Loucy (cell line): Measurements from ENCODE around the gene MUC5AC.

Experiments used
- H2AFZ ChIP-seq: fragments of 200-600 bp; sonication (generic); 2 replicates; pipeline ENCODE4 v1.6.0; 2016; ENCODE audit warnings: antibody characterized with exemption, mild to moderate bottlenecking, low read length, moderate library complexity
- H3F3A ChIP-seq: fragments of 200-600 bp; 2 replicates; pipeline ENCODE4 v1.6.0; 2016; ENCODE audit warnings: antibody characterized with exemption, low read depth, mild to moderate bottlenecking
- H3K27me3 ChIP-seq: fragments of 200-600 bp; sonication (generic); 2 replicates; pipeline ENCODE4 v1.6.1; 2014; ENCODE audit warnings: low read length, mild to moderate bottlenecking; ENCODE audit not compliant: insufficient read depth, poor library complexity, severe bottlenecking
- H3K36me3 ChIP-seq: fragments of 200-600 bp; sonication (generic); 2 replicates; pipeline ENCODE4 v1.6.1; 2016; ENCODE audit warnings: low read length; ENCODE audit not compliant: insufficient read depth
- H3K4me1 ChIP-seq: fragments of 200-600 bp; sonication (generic); 2 replicates; pipeline ENCODE4 v1.5.1; 2014; ENCODE audit warnings: low read length, mild to moderate bottlenecking; ENCODE audit not compliant: insufficient read depth, poor library complexity, severe bottlenecking
- H3K4me2 ChIP-seq: fragments of 200-600 bp; sonication (generic); 2 replicates; pipeline ENCODE4 v1.6.0; 2014; ENCODE audit warnings: antibody characterized with exemption, low read length, low read depth, mild to moderate bottlenecking; ENCODE audit not compliant: poor library complexity, severe bottlenecking
- H3K4me3 ChIP-seq: fragments of 200-600 bp; sonication (generic); 2 replicates; pipeline ENCODE4 v1.5.1; 2014; ENCODE audit warnings: low read length, mild to moderate bottlenecking, mixed read lengths; ENCODE audit not compliant: poor library complexity, severe bottlenecking
- H3K79me2 ChIP-seq: fragments of 200-600 bp; sonication (generic); 2 replicates; pipeline ENCODE4 v1.6.1; 2014; ENCODE audit warnings: low read length; ENCODE audit not compliant: insufficient read depth
- H3K9ac ChIP-seq: fragments of 200-600 bp; sonication (generic); 2 replicates; pipeline ENCODE4 v1.6.0; 2014; ENCODE audit warnings: mild to moderate bottlenecking, low read depth, low read length, moderate library complexity; ENCODE audit not compliant: poor library complexity, severe bottlenecking
- H3K9me2 ChIP-seq: fragments of 200-600 bp; sonication (generic); replicated peaks from 2 replicates; pipeline ENCODE4 v1.6.1; 2016; ENCODE audit warnings: low read depth, low read length, mixed read lengths
- H3K9me3 ChIP-seq: fragments of 200-600 bp; sonication (generic); 2 replicates; pipeline ENCODE4 v1.6.1; 2014; ENCODE audit warnings: mild to moderate bottlenecking, antibody characterized with exemption, low read length, low read depth; ENCODE audit not compliant: insufficient read depth
- H4K20me1 ChIP-seq: fragments of 200-600 bp; sonication (generic); 2 replicates; pipeline ENCODE4 v1.6.0; 2014; ENCODE audit warnings: antibody characterized with exemption, low read length, mild to moderate bottlenecking; ENCODE audit not compliant: insufficient read depth, poor library complexity, severe bottlenecking
- EZH2phosphoT487 ChIP-seq: fragments of 200-600 bp; IDR thresholded peaks from 2 replicates; pipeline ENCODE4 v1.6.1; 2018; ENCODE audit warnings: antibody characterized with exemption, mild to moderate bottlenecking, moderate library complexity, borderline replicate concordance
- TF ChIP-seq, protein P1 (sequence below): fragments of 200-600 bp; sonication (generic); conservative IDR thresholded peaks from 2 replicates; pipeline ENCODE4 v1.5.1; 2014; ENCODE audit warnings: mild to moderate bottlenecking, antibody characterized with exemption, low read length

The MUC5AC gene

GRCh38 chr11:1139441-1140083 lies 18.2 kb upstream of the MUC5AC start:
- Histone ChIP-seq H2AFZ (no peak overlapping the region), H3K9me2 (no peaks in the 10 kb centered on the region), H3K4me3 (no peak overlapping the region), H3K4me2 (no peak overlapping the region), H4K20me1 (no peaks in the 10 kb centered on the region), H3K36me3 (no peaks in the 10 kb centered on the region), H3K9ac (no peak overlapping the region), H3K9me3 (peaks cover 31% of the 10 kb centered on the region), H3K79me2 (no peaks in the 10 kb centered on the region), H3F3A (no peaks in the 10 kb centered on the region), H3K27me3 (no peaks in the 10 kb centered on the region), H3K4me1 (no peaks in the 10 kb centered on the region)
- TF ChIP-seq, protein P1, sequence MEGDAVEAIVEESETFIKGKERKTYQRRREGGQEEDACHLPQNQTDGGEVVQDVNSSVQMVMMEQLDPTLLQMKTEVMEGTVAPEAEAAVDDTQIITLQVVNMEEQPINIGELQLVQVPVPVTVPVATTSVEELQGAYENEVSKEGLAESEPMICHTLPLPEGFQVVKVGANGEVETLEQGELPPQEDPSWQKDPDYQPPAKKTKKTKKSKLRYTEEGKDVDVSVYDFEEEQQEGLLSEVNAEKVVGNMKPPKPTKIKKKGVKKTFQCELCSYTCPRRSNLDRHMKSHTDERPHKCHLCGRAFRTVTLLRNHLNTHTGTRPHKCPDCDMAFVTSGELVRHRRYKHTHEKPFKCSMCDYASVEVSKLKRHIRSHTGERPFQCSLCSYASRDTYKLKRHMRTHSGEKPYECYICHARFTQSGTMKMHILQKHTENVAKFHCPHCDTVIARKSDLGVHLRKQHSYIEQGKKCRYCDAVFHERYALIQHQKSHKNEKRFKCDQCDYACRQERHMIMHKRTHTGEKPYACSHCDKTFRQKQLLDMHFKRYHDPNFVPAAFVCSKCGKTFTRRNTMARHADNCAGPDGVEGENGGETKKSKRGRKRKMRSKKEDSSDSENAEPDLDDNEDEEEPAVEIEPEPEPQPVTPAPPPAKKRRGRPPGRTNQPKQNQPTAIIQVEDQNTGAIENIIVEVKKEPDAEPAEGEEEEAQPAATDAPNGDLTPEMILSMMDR: no peak
- TF ChIP-seq EZH2phosphoT487: no peak

DNA sequence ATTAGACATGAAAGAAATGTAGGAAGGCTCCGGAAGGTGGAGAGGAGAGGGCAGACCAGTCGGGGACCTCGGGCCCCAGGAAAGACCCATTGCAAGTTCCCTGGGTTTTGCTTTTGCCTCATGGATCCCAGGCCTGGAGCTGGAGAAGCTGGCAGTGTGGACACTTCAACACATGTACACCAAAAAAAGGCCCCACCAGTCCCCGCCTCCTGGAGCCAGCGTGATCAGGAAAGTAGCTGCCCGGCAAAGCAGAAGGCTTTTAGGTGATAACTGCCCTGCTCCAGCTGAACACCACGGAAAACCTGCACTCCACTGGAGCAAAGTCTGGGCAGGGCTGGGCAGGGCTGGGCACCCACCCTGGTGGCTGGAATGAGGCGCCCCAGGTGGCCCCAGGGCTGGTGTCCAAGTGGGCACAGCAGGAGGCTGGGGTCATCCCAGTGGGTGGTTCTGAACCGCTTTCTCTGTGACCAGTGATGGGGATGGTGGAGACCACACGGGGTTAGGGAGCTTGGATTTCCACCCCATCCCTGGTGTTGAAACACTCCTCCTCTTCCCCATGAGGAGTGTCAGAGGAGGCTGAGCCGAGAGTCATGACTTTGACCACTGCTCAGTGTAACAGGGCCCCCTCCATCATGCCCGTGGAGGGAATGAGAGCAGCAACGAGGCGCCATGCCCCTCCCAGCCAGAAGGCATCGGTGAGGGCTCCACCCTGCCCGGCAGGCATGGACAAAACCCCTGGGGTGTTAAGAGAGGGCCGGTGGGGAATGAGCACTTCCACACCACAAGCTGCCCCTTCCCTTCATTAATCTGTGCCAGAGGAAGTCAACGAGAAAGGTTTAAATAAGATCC lies 16.9 kb upstream of the MUC5AC start:
- TF ChIP-seq EZH2phosphoT487: no peak
- TF ChIP-seq, protein P1: no peak
- Histone ChIP-seq H2AFZ (no peak overlapping the region), H3K36me3 (no peaks in the 10 kb centered on the region), H3F3A (no peaks in the 10 kb centered on the region), H3K4me2 (no peak overlapping the region), H3K4me3 (no peak overlapping the region), H3K27me3 (no peaks in the 10 kb centered on the region), H3K9ac (no peak overlapping the region), H3K9me3 (peaks cover 21% of the 10 kb centered on the region), H3K9me2 (no peaks in the 10 kb centered on the region), H4K20me1 (no peaks in the 10 kb centered on the region), H3K79me2 (no peaks in the 10 kb centered on the region), H3K4me1 (no peaks in the 10 kb centered on the region)

DNA sequence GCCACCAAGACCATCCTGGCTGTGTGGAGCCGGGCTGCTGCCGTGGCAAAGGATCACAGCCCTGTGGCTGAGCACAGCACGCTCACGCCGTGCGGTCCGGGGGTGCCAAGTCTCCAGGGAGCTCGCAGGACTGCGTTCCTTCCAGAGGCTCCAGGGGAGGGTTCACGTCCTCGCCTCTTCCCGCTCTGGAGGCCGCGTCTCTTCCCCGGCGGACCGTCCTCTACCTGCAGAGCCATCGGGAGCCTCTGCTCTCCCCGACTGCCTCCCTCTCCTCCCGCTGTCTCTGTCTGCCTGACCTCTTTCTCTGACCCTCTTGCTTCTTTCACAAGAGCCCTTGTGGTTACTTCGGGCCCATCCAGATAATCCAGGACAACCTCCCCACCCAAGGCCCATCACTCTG lies 11.4 kb upstream of the MUC5AC start:
- Histone ChIP-seq H3F3A (no peaks in the 10 kb centered on the region), H3K4me1 (no peaks in the 10 kb centered on the region), H3K9me2 (no peaks in the 10 kb centered on the region), H3K4me3 (no peak overlapping the region), H3K79me2 (no peaks in the 10 kb centered on the region), H3K9me3 (peaks cover 20% of the 10 kb centered on the region), H2AFZ (no peak overlapping the region), H4K20me1 (no peaks in the 10 kb centered on the region), H3K9ac (no peak overlapping the region), H3K27me3 (no peaks in the 10 kb centered on the region), H3K4me2 (no peak overlapping the region), H3K36me3 (no peaks in the 10 kb centered on the region)
- TF ChIP-seq, protein P1: no peak
- no peak for TF ChIP-seq EZH2phosphoT487
